ENCODE data around the gene KIF4B.

The KIF4B gene

GRCh38 chr5:155064580-155064979 lies 51.0 kb downstream of the KIF4B start:
- Mint-ChIP-seq H3K27ac (no peak overlapping the region), H3K27me3 (peaks cover 7% of the 10 kb centered on the region), H3K36me3 (no peaks in the 10 kb centered on the region), H3K9me3 (ENCODE audit: low read depth) (peaks cover 10% of the 10 kb centered on the region), H3K4me1 (ENCODE audit: low read depth) (no peaks in the 10 kb centered on the region), H3K4me3 (no peak overlapping the region)

GRCh38 chr5:155066886-155067595 lies 53.5 kb downstream of the KIF4B start:
- H3K27me3 Mint-ChIP-seq: peaks cover 3% of the 10 kb centered on the region
- no peaks in the 10 kb centered on the region for H3K36me3 Mint-ChIP-seq
- no peaks in the 10 kb centered on the region for H3K9me3 Mint-ChIP-seq (ENCODE audit: low read depth)
- H3K4me3 Mint-ChIP-seq: no peak overlapping the region
- no peaks in the 10 kb centered on the region for H3K4me1 Mint-ChIP-seq (ENCODE audit: low read depth)
- H3K27ac Mint-ChIP-seq: no peak overlapping the region

Data from activated naive CD8-positive, alpha-beta T cell (primary cell).